Measurements from ENCODE around the gene ELF5.

ELF5 gene

DNA sequence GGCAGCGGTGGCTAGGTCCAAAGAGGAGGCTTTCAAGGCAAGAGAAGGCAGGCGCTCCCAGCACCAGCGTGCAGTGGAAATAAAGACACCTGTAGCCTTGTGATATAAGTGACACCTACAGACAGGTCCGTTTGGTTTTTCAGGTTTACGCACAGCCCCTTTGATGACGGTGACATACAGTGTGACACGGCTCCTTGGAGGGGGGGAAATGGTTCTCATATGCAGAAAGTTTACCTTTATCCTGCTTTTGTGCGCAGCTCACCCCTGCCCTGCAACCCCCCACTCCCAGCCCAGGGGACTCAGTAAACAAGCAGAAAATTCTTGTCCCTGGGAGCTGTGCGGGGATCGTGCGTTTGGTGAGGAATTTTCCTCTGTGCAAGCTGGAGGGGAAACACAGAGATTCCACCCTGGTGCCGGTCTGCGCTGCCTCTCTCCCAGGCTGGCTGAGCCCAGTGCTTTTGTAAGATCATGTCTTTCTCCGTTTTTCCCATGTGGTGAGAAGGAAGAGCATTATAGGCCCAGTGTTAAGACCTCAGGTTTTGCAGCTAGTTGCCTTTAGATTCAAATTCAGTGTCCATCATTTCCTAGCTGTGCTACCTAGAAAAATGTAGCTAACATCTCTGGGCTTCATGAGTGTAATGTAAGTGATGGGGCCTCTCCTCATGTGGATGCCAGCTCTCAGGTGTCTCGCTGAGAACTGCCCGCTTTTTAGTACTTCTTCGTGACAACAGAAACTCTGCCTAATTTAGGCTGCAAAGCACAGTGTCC is at the start of gene ELF5:
ELF5 (minus strand) TSS at position 113 of the 768 bp plus-strand sequence. CDS start 8,045 bp downstream, outside the sequence.
- H3K4me3 ChIP-seq (ENCODE audit: low read depth in 1 of 2, low read length in 1 of 2): no peak within 1 kb of the TSS
- H3K27me3 ChIP-seq: peaks cover 12% of the 10 kb centered on the region
- no peaks in the 10 kb centered on the region for H3K4me1 ChIP-seq (ENCODE audit: control insufficient read depth in 1 of 2, insufficient read depth in 1 of 2, low read depth in 1 of 2, low read length in 1 of 2)
- TF ChIP-seq, protein P1, sequence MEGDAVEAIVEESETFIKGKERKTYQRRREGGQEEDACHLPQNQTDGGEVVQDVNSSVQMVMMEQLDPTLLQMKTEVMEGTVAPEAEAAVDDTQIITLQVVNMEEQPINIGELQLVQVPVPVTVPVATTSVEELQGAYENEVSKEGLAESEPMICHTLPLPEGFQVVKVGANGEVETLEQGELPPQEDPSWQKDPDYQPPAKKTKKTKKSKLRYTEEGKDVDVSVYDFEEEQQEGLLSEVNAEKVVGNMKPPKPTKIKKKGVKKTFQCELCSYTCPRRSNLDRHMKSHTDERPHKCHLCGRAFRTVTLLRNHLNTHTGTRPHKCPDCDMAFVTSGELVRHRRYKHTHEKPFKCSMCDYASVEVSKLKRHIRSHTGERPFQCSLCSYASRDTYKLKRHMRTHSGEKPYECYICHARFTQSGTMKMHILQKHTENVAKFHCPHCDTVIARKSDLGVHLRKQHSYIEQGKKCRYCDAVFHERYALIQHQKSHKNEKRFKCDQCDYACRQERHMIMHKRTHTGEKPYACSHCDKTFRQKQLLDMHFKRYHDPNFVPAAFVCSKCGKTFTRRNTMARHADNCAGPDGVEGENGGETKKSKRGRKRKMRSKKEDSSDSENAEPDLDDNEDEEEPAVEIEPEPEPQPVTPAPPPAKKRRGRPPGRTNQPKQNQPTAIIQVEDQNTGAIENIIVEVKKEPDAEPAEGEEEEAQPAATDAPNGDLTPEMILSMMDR (IDR thresholded peaks at IDR 0.05): no peak
- H3K27ac ChIP-seq: no peak within 1 kb of the TSS
- no peaks in the 10 kb centered on the region for H3K9me3 ChIP-seq
- no peaks in the 10 kb centered on the region for H3K36me3 ChIP-seq

DNA sequence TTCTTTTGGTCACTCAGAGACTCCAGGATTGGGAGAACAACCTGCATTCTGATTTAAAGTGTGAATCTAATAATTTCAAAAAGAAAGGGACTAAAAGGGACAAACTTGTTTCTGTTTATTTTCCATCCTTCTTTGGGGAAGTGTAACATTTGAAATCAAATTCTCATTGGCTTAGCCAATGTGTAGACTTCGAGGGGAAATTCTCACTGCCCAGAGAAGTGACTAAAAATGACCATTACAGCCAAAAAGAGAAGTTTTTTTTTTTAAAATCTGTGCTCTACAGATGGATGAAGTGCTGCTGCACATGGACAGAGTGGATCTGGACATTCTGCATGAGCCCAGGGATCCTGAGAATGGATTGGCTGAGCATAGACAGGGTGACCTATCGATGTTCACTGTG is 49.4 kb upstream of the ELF5 start:
- Histone ChIP-seq H3K27me3 (peaks cover 47% of the 10 kb centered on the region), H3K36me3 (no peaks in the 10 kb centered on the region), H3K27ac (no peak overlapping the region), H3K4me1 (ENCODE audit: control insufficient read depth in 1 of 2, insufficient read depth in 1 of 2, low read depth in 1 of 2, low read length in 1 of 2) (no peaks in the 10 kb centered on the region), H3K4me3 (ENCODE audit: low read depth in 1 of 2, low read length in 1 of 2) (no peak overlapping the region), H3K9me3 (no peaks in the 10 kb centered on the region)
- TF ChIP-seq, protein P1 (IDR thresholded peaks at IDR 0.05): no peak

DNA sequence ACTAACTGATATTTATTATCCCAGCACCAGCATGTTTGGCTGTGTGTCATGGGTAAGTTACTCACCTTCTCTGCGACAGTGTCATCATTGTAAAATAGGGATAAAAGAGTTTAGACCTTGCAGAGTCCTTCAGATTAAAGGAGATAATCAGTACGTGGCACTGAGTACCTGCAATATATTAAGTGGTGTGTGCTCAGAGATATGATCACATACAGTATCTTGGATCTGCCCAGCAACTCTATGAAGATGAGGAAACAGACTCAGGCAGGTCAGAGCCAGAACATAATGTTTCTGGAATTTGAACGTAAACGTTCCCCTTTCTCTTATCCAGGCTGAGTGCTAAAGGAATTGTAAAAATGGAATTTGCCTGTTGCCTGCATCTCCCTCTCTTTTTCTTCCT is 46.9 kb upstream of the ELF5 start:
- H3K4me1 ChIP-seq (ENCODE audit: control insufficient read depth in 1 of 2, insufficient read depth in 1 of 2, low read depth in 1 of 2, low read length in 1 of 2): no peaks in the 10 kb centered on the region

DNA sequence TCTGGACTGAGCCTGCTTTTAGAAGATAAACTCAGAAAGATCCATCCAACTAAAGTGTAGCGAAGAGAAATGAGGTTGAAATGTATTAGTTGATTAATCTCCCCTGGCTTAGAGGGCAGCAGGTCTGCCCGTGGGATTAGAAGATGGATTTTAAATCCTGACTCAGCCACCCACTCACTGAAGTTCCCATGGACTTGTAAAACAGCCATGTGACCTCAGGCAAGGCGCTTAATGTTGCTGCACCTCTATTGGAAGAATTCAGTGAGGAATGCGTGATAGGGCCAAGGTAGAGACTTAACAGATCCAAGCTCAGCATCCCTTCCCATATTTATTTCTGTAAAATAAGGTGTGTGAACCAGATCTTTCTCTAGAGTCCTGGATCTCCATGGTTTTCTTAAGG is 45.1 kb upstream of the ELF5 start:
- no peak overlapping the region for H3K27ac ChIP-seq
- no peaks in the 10 kb centered on the region for H3K36me3 ChIP-seq
- TF ChIP-seq, protein P1 (IDR thresholded peaks at IDR 0.05): no peak
- H3K4me1 ChIP-seq (ENCODE audit: control insufficient read depth in 1 of 2, insufficient read depth in 1 of 2, low read depth in 1 of 2, low read length in 1 of 2): no peaks in the 10 kb centered on the region
- no peaks in the 10 kb centered on the region for H3K9me3 ChIP-seq
- peaks cover 49% of the 10 kb centered on the region for H3K27me3 ChIP-seq
- H3K4me3 ChIP-seq (ENCODE audit: low read depth in 1 of 2, low read length in 1 of 2): no peak overlapping the region

More for the DNA sequence above, 46.9 kb upstream of the ELF5 start:
- Histone ChIP-seq H3K9me3 (no peaks in the 10 kb centered on the region), H3K27ac (no peak overlapping the region), H3K4me3 (ENCODE audit: low read depth in 1 of 2, low read length in 1 of 2) (no peak overlapping the region), H3K36me3 (no peaks in the 10 kb centered on the region), H3K27me3 (peaks cover 59% of the 10 kb centered on the region)
- TF ChIP-seq, protein P1 (IDR thresholded peaks at IDR 0.05): no peak

DNA sequence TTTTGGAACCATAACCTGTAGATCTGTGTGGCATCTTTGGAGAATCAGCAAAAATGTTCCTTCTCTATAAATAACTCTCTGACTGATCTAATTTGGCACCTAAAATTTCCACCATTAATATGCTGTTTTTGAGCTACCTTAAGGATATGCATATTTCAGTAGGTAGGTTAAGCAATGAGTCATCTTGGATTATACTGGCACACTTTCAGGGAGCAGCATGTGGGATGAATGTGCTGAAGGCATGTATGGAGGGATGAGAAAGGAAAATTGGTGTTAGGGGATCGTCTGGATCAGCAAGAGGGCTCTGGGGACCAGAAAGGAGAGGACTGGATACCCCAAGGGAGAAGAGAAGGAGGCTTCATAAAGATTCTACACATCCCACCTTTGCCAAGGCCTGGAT is 44.6 kb upstream of the ELF5 start:
- H3K27me3 ChIP-seq: peaks cover 49% of the 10 kb centered on the region
- TF ChIP-seq, protein P1 (IDR thresholded peaks at IDR 0.05): no peak

More for the DNA sequence above, 44.6 kb upstream of the ELF5 start:
- H3K27ac ChIP-seq: no peak overlapping the region
- H3K36me3 ChIP-seq: no peaks in the 10 kb centered on the region
- H3K4me3 ChIP-seq (ENCODE audit: low read depth in 1 of 2, low read length in 1 of 2): no peak overlapping the region
- H3K4me1 ChIP-seq (ENCODE audit: control insufficient read depth in 1 of 2, insufficient read depth in 1 of 2, low read depth in 1 of 2, low read length in 1 of 2): no peaks in the 10 kb centered on the region
- no peaks in the 10 kb centered on the region for H3K9me3 ChIP-seq

All from neutrophil (primary cell).